SHP77 treated with DMSO at 0.1 percent for 48 hours (cell line): ENCODE measurements around the gene MATN4.

Source experiments
- DNase-seq: peaks from one replicate; lab custom pipeline; 2025; lab: John Stamatoyannopoulos, UW

The MATN4 gene

GRCh38 chr20:45247865-45248264 lies 60.2 kb downstream of the MATN4 start:
- no peak for DNase-seq

GRCh38 chr20:45246109-45246508 lies 62.0 kb downstream of the MATN4 start:
- no peak for DNase-seq
